D721Med (cell line): ENCODE measurements around the gene MAZ.

ENCODE experiments used
- DNase-seq: peaks from one replicate; pipeline ENCODE4 v3.0.0; 2011; ENCODE audit warnings: low spot score; ENCODE audit not compliant: insufficient read length
- FAIRE-seq: peaks from 2 replicates; lab custom pipeline; 2011; peaks lifted over from hg19 to GRCh38; lab: Jason Lieb, UNC
- CTCF ChIP-seq: IDR thresholded peaks from 2 replicates; pipeline ENCODE4 v1.5.1; 2012; ENCODE audit warnings: mild to moderate bottlenecking, control low read depth; ENCODE audit not compliant: insufficient read depth; ENCODE audit errors: missing control alignments

The MAZ gene

GRCh38 chr16:29808219-29808900, 2.0 kb downstream of the MAZ start:
- FAIRE-seq (no peak), DNase-seq (no peak)
- no peak for TF ChIP-seq CTCF

- DNase-seq: no peak
- no peak for TF ChIP-seq CTCF
- FAIRE-seq: no peak
Observed at GRCh38 chr16:29809031-29809747, 2.9 kb downstream of the MAZ start.

GRCh38 chr16:29809850-29810698, 3.7 kb downstream of the MAZ start:
- DNase-seq (no peak), FAIRE-seq (no peak)
- no peak for TF ChIP-seq CTCF

GRCh38 chr16:29810699-29811169, 4.4 kb downstream of the MAZ start:
- TF ChIP-seq CTCF: no peak
- no peak for FAIRE-seq

GRCh38 chr16:29811170-29811895, 5.0 kb downstream of the MAZ start:
- no peak for TF ChIP-seq CTCF
- DNase-seq (peak; percentile 85), FAIRE-seq (peak; percentile 25)

More at GRCh38 chr16:29810699-29811169, 4.4 kb downstream of the MAZ start:
- no peak for DNase-seq

- DNase-seq (peak; percentile 83), FAIRE-seq (no peak)
- TF ChIP-seq CTCF: no peak
Observed at GRCh38 chr16:29811896-29812665, 5.8 kb downstream of the MAZ start, which contains the start of gene PRRT2. Gene PRRT2, plus strand, starts transcription at chr16:29812193. Its CDS starts 862 bp downstream, at chr16:29813055.
